Astrocyte (in vitro differentiated cells and primary cell): Measurements from ENCODE around the gene KRT76.

ENCODE experiments used
- EZH2 ChIP-seq: IDR thresholded peaks from 2 replicates; pipeline ENCODE4 v1.6.1; 2012; ENCODE audit warnings: mild to moderate bottlenecking, low read length, inconsistent platforms; ENCODE audit not compliant: insufficient read depth
- TF ChIP-seq, protein P1 (sequence below): IDR thresholded peaks from 2 replicates; pipeline ENCODE4 v1.5.1; 2011; ENCODE audit warnings: low read depth, mild to moderate bottlenecking, inconsistent platforms, low read length, moderate library complexity; ENCODE audit not compliant: insufficient read depth

DNA sequence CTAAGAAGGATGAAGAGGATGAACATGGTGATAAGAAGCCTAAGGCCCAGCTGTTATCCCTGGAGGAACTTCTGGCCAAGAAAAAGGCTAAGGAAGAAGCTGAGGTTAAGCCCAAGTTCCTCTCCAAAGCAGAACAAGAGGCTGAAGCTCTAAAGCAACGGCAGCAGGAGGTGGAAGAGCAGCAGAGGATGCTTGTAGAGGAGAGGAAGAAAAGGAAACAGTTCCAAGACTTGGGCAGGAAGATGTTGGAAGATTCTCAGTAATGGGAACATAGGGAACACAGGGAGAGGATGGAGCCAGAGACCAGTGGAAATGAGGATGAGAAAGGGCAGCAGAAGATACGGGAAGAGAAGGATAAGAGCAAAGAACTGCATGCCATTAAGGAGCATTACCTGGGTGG is 46.4 kb downstream of the KRT76 start:
- TF ChIP-seq, protein P1, sequence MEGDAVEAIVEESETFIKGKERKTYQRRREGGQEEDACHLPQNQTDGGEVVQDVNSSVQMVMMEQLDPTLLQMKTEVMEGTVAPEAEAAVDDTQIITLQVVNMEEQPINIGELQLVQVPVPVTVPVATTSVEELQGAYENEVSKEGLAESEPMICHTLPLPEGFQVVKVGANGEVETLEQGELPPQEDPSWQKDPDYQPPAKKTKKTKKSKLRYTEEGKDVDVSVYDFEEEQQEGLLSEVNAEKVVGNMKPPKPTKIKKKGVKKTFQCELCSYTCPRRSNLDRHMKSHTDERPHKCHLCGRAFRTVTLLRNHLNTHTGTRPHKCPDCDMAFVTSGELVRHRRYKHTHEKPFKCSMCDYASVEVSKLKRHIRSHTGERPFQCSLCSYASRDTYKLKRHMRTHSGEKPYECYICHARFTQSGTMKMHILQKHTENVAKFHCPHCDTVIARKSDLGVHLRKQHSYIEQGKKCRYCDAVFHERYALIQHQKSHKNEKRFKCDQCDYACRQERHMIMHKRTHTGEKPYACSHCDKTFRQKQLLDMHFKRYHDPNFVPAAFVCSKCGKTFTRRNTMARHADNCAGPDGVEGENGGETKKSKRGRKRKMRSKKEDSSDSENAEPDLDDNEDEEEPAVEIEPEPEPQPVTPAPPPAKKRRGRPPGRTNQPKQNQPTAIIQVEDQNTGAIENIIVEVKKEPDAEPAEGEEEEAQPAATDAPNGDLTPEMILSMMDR = no peak
- TF ChIP-seq EZH2 = no peak
